Measurements from ENCODE around the gene FABP2.
"Not testable (repeated sequence)": the region's sequence is repeated elsewhere in the genome, so short reads cannot be mapped to it uniquely, and the experiment has no call there.

Gene FABP2

GRCh38 chr4:119310826-119311225 is 11.1 kb downstream of the FABP2 start:
- DNase-seq (ENCODE audit: low read depth in 2 of 2): no peak

DNA sequence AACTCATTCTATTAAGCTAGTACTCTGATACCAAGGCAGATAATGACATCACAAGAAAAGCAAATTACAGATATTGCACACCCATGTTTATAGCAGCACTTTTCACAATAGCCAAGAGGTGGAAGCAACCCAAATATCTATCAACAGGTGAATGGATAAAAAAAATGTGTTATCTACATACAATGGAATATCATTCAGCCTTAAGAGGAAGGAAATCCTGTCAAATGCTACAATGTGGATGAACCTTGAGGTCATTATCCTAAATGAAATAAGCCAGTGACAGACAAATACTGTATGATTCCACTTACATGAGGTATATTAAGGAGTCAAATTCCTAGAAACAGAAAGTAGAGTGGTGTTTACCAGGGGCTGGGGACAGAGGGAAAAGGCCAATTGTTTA is 14.3 kb downstream of the FABP2 start:
- DNase-seq (ENCODE audit: low read depth in 2 of 2): no peak

DNA sequence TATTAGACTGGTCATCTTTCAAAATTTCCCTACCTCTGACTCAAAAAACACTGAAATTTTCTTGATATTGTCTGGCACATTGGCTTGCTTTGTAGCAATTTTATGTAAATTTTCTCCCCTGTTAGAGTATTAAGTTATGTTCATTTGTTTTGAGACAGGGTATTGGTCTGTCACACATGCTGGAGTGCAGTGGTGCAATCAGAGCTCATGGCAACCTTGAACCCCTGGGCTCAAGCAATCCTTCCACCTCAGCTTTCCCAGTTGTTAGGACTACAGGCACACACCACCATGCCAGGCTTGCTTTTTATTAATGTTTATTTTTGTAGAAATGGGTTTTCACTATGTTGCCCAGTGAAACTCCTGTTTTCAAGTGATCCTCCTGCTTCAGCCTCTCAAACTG is 17.5 kb downstream of the FABP2 start:
- DNase-seq (ENCODE audit: low read depth in 2 of 2): no peak

GRCh38 chr4:119303587-119304305 is 18.2 kb downstream of the FABP2 start:
- no peak for DNase-seq (ENCODE audit: low read depth in 2 of 2)

DNA sequence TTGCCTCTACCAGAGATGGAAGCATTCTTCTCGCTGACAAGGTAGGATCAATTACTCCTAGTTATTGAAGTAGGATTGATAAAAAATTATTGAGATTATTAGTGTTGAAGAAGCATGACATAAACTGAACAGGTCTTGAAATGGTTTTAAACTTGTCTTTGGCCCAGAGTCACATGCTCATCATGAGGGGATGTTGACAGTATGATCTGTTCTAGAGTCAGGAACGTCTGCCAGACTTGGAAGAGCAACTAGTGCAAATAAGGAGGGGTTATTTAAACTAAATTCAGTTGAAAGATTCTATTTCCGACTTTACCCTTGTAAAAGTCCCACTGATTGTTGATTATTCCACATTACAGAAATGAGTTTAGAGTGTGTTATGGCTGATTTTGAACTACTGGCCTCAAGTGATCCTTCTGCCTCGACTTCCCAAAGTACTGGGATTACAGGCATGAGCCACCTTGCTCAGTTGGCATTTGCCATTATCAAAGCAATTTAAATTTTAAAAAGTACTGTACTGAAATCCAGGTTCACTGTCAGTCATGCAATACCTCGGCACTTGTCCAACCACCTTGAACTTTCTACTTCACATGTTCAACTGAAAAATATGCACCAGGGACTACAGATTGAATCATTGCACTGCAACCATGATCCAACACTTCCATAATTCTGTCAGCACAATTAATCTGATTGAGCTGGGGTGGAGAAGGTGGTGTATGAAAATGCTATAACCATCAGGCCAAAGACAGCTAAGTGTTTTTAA is 19.7 kb downstream of the FABP2 start:
- DNase-seq (ENCODE audit: low read depth in 2 of 2): no peak

DNA sequence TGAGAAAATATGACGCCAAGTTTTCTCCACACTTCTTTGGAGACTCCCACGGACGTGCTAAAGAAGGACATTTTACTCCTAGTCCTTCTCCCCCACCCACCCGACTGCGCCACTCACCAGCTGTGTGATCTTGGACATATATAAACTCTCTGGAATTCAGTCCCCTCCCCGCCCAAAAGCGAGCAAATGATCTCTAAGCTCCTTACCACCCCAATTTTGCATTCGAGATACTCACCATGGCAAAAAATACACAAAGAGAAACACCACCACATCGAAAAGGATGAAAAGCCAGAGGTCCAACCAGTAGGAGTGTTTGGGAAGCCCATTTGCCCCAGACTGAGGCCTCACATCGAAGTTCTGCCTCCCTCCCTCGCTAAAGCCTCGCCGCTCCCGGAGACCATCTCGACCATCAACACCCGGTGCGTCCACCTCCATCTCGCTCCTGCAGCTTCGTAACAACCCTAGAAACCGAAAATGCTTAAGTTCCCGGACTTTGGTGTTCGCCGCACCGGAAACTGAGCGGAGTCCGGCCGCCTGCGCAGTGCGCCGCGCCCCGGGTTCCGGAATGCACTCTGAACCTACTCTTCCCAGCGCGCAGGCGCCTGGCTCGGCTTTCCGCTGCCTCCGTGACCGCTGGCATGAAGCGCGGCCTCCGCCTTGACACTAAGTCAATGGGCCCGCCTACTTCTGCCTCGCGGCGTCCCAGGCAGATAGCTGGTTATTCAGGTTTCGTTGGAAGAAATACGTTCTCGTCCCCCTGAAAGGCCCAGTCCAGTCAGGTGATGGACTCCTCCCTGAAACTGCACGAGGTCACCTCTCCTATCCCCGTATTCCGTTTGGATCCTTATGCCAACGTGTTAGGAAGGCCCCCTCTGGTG is 21.6 kb downstream of the FABP2 start:
- DNase-seq (ENCODE audit: low read depth in 2 of 2): peak; percentile 82 to 88

DNA sequence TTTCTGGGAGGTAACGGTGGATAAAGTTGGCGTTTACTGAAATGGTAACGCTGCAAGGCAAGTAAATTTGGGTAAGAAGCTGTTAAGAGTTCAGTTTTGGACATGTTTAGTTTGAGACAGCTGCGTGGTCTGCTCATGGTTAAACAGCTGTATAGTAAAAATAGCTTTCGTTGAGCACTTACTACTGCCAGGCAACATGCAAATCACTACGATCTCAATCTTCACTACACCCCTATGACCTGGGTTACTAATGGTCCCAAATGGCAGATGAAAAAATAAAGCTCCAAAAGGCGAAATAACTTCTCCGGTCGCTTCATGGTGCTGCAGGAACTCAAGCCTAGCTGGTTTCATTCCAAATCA is 22.2 kb downstream of the FABP2 start:
- DNase-seq (ENCODE audit: low read depth in 2 of 2): no peak

- DNase-seq (ENCODE audit: low read depth in 2 of 2): no peak
Measured at GRCh38 chr4:119299260-119299671, 22.7 kb downstream of the FABP2 start.

DNA sequence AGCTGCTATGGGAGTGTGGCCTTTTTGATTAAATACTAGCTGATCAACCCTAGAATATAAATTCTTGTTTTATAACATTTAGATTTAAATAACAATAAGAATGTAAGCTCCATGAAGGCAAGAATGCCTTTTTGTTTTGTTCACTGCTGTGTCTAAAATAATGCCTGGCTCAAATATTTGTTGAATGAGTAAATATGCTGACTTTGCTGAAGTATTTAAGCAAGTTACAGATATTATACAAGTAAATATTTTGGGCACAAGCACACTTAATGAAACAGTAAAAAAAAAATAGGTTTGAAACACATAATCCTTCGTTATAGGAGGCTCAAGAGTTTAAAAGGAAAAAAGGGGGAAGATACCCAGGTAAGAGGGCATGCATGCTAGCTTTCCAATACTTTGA is 24.1 kb downstream of the FABP2 start:
- no peak for DNase-seq (ENCODE audit: low read depth in 2 of 2)

- no peak for DNase-seq (ENCODE audit: low read depth in 2 of 2)
Measured at GRCh38 chr4:119296356-119296755, 25.6 kb downstream of the FABP2 start.

DNA sequence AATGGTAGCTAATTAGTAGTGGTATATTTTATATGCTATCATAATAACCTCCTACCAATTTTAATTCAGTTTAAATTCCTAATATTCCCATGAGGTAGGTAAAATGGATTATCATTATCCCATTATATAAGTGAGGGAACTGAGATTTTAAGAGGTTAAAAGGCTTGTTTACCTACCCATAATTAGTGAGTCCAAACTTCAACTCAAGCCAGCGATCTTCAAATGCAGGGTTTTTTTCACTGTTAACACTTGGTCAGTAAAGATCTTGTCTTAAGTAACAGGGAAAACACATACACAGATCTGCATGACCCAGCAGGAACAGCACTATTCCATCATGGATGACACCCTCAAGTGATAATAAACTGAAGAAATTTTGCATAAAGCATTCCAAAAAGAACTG is 31.3 kb downstream of the FABP2 start:
- no peak for DNase-seq (ENCODE audit: low read depth in 2 of 2)

DNA sequence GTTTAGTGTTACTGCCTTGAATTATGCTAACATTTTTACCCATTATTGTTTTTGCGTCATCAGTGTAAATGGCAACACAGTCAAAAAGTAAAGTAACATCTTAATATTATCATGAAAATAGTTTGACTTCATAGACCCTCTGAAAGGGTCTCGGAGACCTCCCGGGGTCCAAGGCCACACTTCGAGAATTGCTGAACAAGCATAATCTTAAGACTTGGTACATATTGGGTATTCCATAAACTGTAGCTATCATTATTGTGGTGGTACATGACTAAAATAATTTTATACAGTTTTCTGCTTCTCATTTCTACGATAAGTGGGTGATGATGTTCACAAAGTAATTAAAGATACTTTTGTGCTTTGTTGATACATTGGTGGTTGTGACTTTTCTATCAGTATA is 32.6 kb downstream of the FABP2 start:
- DNase-seq (ENCODE audit: low read depth in 2 of 2): no peak

DNA sequence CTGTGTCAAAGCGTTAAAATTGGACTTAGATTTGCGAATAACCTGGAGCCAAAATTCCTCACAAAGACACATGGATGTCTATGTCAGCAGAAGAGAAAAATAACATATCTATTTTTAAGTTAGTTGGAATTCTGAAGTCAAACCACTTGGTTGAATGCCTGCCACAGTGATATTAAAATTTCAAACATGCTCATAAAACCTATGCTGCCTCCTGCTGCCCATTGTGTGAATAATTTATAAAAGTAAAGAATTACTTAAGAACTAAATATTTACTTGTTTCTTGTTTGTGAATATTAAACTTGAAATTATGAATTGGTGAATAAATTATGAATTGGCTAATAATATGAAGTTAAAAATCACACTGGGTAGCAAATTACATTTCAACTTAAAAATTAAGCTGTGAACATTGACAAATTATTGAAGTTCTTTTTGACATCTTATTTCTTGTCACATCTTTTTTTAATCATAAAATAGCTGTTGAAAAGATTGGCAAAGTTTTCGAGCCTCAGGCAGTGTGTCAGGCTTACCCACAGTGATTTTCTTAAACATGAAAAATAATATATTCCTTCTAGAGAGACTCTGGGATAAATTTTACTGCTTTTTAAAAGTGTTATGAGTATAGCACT is 35.4 kb downstream of the FABP2 start:
- DNase-seq (ENCODE audit: low read depth in 2 of 2): no peak

DNA sequence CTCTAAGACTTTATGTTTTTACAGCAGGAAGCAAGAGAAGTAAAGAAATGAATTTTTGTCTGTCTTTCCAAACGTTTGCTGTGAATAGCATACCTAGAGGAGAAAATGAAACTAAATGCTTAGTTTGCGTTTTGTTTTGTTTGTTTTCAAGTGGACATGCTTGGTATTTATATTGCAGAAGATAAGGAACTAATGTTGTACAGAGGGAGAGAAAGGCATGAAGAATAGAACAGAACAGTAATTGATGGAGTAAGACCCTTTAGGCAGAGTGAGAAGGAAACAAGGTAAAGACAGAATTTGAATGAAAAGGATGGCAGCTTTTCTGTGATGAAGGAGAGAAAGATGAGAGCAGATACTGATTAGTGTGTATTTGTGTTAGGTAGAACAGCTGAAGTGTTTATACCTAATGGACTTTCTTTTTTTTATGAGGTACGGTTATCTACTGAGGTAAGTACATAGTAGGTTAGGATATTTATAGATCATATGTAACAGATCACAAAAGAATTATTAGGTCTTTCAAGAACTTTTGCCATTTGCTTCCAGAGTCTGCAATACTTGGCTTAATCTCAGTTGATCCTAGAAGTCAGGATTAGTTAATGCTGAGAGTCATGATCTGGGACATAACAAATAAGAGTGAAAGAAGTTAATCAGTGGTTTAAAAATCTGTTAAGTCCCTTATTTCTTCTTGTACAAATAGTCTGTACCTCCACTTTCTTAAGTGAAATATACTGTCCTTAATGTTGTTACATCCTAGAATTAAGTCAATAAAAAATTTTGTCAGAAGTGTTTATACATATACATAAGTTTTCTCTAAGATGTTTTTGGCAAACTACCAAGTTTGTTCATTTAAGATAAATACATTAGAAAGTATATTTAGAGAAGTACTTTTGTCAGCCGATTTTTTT is 36.8 kb downstream of the FABP2 start:
- no peak for DNase-seq (ENCODE audit: low read depth in 2 of 2)

GRCh38 chr4:119281393-119281792 is 40.5 kb downstream of the FABP2 start:
- DNase-seq (ENCODE audit: low read depth in 2 of 2): no peak

DNA sequence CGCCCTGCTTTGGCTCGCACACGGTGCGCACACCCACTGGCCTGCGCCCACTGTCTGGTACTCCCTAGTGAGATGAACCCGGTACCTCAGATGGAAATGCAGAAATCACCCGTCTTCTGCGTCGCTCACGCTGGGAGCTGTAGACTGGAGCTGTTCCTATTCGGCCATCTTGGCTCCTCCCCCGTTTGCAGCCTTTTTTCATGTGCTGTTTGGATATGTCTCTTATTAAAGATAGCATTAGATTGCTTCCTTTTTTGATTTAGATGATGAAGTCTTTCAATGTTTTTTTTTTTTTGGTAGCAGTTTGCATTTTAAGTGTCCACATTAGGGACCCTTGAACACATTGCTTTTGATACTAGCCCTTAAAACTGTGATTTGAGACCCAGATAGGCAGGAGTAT is 42.0 kb downstream of the FABP2 start:
- not testable (repeated sequence) for DNase-seq (ENCODE audit: low read depth in 2 of 2)

- DNase-seq (ENCODE audit: low read depth in 2 of 2): not testable (repeated sequence)
Measured at GRCh38 chr4:119279541-119279940, 42.4 kb downstream of the FABP2 start.

DNA sequence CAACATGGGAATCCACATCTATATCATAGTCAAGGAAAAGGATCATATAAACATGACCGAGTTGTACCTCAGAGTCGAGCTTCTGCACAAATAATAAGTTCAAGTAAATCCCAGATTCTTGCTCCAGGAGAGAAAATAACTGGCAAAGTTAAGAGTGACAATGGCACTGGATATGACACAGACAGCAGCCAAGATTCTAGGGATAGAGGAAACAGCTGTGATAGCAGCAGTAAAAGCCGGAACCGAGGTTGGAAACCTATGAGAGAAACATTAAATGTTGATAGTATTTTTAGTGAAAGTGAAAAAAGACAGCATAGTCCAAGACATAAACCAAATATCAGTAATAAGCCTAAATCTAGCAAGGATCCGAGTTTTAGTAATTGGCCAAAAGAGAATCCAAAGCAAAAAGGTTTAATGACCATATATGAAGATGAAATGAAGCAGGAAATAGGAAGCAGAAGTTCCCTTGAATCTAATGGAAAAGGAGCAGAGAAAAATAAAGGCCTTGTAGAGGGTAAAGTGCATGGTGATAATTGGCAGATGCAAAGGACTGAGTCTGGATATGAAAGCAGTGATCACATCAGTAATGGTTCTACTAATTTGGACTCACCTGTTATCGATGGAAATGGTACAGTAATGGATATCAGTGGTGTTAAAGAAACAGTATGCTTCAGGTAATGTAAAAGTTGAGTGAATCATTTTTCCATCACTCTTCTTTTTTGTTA is 50.4 kb downstream of the FABP2 start:
- DNase-seq (ENCODE audit: low read depth in 2 of 2): no peak

DNA sequence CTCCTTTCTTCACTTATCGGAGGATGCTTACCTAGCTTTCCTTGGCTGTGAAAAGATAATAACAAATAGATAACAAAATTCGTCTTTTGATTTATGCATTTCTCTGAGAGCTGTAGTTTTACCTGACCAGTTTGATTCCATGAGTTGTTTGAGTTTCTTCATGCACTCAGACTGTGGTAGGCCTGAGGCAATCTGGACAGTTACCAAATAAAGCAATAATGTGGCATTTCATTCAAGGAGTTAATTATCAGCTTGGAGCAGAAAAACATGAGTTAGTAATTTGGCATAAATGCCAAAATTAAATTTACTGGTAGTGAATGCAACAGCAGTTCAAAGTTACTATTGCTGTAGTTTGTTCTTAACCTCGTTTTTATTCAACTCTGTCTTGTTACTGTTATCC is 53.5 kb downstream of the FABP2 start:
- no peak for DNase-seq (ENCODE audit: low read depth in 2 of 2)

All from activated CD4-positive, alpha-beta T cell treated with anti-CD3 and anti-CD28 coated beads for 24 hours (primary cell).